Panc1 (cell line): ENCODE data around the gene GANAB.

Experiments used
- CTCF ChIP-seq: fragments of 450-650 bp; IDR thresholded peaks from 2 replicates; pipeline ENCODE4 v1.5.1; 2017; ENCODE audit warnings: mild to moderate bottlenecking
- POLR2AphosphoS5 ChIP-seq: IDR thresholded peaks from 2 replicates; pipeline ENCODE4 v1.6.1; 2012; ENCODE audit warnings: mild to moderate bottlenecking, low read depth, low read length, moderate library complexity
- TCF7L2 ChIP-seq: IDR thresholded peaks from 2 replicates; pipeline ENCODE4 v1.6.1; 2011; ENCODE audit warnings: mild to moderate bottlenecking, low read depth, low read length, inconsistent platforms

- TF ChIP-seq CTCF (no peak), POLR2AphosphoS5 (no peak), TCF7L2 (no peak)
Measured at GRCh38 chr11:62579252-62579651, 67.2 kb downstream of the GANAB start.
